HL-60 (cell line): ENCODE measurements around the gene POTEF.
"Not testable (repeated sequence)": the region's sequence is repeated elsewhere in the genome, so short reads cannot be mapped to it uniquely, and the experiment has no call there.

Experiments
- GABPA ChIP-seq: IDR thresholded peaks from 2 replicates; pipeline ENCODE4 v1.6.1; 2012; ENCODE audit warnings: low read depth
- POLR2AphosphoS5 ChIP-seq: IDR thresholded peaks from 2 replicates; pipeline ENCODE4 v1.6.1; 2012; ENCODE audit warnings: low read depth
- SPI1 ChIP-seq: IDR thresholded peaks from 2 replicates; pipeline ENCODE4 v1.6.1; 2012; ENCODE audit warnings: low read depth, mild to moderate bottlenecking, borderline replicate concordance
- TF ChIP-seq, protein P1 (sequence below): IDR thresholded peaks from one replicate; pipeline ENCODE4 v1.5.1; 2011; ENCODE audit warnings: low read length, control low read depth, inconsistent platforms; ENCODE audit not compliant: insufficient read depth
- TF ChIP-seq, protein P2 (sequence below): IDR thresholded peaks from 2 replicates; pipeline ENCODE4 v1.6.1; 2012; ENCODE audit warnings: low read depth; ENCODE audit not compliant: insufficient replicate concordance

- TF ChIP-seq, protein P1, sequence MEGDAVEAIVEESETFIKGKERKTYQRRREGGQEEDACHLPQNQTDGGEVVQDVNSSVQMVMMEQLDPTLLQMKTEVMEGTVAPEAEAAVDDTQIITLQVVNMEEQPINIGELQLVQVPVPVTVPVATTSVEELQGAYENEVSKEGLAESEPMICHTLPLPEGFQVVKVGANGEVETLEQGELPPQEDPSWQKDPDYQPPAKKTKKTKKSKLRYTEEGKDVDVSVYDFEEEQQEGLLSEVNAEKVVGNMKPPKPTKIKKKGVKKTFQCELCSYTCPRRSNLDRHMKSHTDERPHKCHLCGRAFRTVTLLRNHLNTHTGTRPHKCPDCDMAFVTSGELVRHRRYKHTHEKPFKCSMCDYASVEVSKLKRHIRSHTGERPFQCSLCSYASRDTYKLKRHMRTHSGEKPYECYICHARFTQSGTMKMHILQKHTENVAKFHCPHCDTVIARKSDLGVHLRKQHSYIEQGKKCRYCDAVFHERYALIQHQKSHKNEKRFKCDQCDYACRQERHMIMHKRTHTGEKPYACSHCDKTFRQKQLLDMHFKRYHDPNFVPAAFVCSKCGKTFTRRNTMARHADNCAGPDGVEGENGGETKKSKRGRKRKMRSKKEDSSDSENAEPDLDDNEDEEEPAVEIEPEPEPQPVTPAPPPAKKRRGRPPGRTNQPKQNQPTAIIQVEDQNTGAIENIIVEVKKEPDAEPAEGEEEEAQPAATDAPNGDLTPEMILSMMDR = not testable (repeated sequence)
- TF ChIP-seq, protein P2, sequence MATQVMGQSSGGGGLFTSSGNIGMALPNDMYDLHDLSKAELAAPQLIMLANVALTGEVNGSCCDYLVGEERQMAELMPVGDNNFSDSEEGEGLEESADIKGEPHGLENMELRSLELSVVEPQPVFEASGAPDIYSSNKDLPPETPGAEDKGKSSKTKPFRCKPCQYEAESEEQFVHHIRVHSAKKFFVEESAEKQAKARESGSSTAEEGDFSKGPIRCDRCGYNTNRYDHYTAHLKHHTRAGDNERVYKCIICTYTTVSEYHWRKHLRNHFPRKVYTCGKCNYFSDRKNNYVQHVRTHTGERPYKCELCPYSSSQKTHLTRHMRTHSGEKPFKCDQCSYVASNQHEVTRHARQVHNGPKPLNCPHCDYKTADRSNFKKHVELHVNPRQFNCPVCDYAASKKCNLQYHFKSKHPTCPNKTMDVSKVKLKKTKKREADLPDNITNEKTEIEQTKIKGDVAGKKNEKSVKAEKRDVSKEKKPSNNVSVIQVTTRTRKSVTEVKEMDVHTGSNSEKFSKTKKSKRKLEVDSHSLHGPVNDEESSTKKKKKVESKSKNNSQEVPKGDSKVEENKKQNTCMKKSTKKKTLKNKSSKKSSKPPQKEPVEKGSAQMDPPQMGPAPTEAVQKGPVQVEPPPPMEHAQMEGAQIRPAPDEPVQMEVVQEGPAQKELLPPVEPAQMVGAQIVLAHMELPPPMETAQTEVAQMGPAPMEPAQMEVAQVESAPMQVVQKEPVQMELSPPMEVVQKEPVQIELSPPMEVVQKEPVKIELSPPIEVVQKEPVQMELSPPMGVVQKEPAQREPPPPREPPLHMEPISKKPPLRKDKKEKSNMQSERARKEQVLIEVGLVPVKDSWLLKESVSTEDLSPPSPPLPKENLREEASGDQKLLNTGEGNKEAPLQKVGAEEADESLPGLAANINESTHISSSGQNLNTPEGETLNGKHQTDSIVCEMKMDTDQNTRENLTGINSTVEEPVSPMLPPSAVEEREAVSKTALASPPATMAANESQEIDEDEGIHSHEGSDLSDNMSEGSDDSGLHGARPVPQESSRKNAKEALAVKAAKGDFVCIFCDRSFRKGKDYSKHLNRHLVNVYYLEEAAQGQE = not testable (repeated sequence)
- not testable (repeated sequence) for TF ChIP-seq POLR2AphosphoS5, GABPA, SPI1
Observed at GRCh38 chr2:130127726-130128125, 1.3 kb downstream of the POTEF start.
